HG03442 (cell line): ENCODE results near the gene PNPLA4.

Experiments used
- ATAC-seq: cut with Tn5 transposase; IDR thresholded peaks from one replicate; pipeline ENCODE4 v1.9.1; 2021; ENCODE audit warnings: mild to moderate bottlenecking, moderate library complexity; ENCODE audit not compliant: unreplicated experiment

PNPLA4 gene

GRCh38 chrX:7876957-7877356 lies 50.3 kb downstream of the PNPLA4 start:
- no peak for ATAC-seq

- no peak for ATAC-seq
These were observed 55.2 kb downstream of the PNPLA4 start for GRCh38 chrX:7872042-7872441.

GRCh38 chrX:7852166-7852565 lies 75.0 kb downstream of the PNPLA4 start:
- no peak for ATAC-seq
